SK-N-SH treated with all-trans-retinoic acid at 6 μM for 48 hours (cell line): ENCODE measurements around the gene PCBP3.

Experiments used
- ATAC-seq: fragments of 200-7000 bp; cut with Tn5 transposase; 3 replicates; pipeline ENCODE4 v1.9.1; 2020; ENCODE audit warnings: mild to moderate bottlenecking, moderate library complexity
- ARNTL ChIP-seq: fragments of 450-650 bp; formaldehyde crosslinking; IDR thresholded peaks from 2 replicates; pipeline ENCODE4 v1.5.0; 2020; ENCODE audit warnings: low read depth, mild to moderate bottlenecking, moderate library complexity, borderline replicate concordance
- BACH2 ChIP-seq: fragments of 250-450 bp; sonication (Bioruptor Pico); IDR thresholded peaks from 2 replicates; pipeline ENCODE4 v1.9.0; 2021; ENCODE audit warnings: mild to moderate bottlenecking, borderline replicate concordance
- CSDC2 ChIP-seq: fragments of 250-450 bp; sonication (Bioruptor Pico); IDR thresholded peaks from 2 replicates; pipeline ENCODE4 v1.5.0; 2020; ENCODE audit warnings: mild to moderate bottlenecking, moderate library complexity
- ESRRG ChIP-seq: fragments of 250-450 bp; sonication (Bioruptor Pico); IDR thresholded peaks from 2 replicates; pipeline ENCODE4 v1.6.1; 2021; ENCODE audit warnings: mild to moderate bottlenecking
- ISL1 ChIP-seq: fragments of 250-450 bp; sonication (Bioruptor Pico); IDR thresholded peaks from 2 replicates; pipeline ENCODE4 v2.1.2; 2022; ENCODE audit warnings: mild to moderate bottlenecking, moderate library complexity
- PATZ1 ChIP-seq: fragments of 250-450 bp; sonication (Bioruptor Pico); IDR thresholded peaks from 2 replicates; pipeline ENCODE4 v1.8.0; 2020; ENCODE audit warnings: mild to moderate bottlenecking, moderate library complexity, borderline replicate concordance
- PPARA ChIP-seq: fragments of 250-450 bp; sonication (Bioruptor Pico); IDR thresholded peaks from 2 replicates; pipeline ENCODE4 v1.5.0; 2020; ENCODE audit warnings: mild to moderate bottlenecking, borderline replicate concordance
- RARB ChIP-seq: fragments of 250-450 bp; sonication (Bioruptor Pico); IDR thresholded peaks from 2 replicates; pipeline ENCODE4 v1.8.0; 2021; ENCODE audit warnings: mild to moderate bottlenecking, moderate library complexity
- TCF4 ChIP-seq: fragments of 250-450 bp; sonication (Bioruptor Pico); IDR thresholded peaks from 2 replicates; pipeline ENCODE4 v1.8.0; 2021; ENCODE audit warnings: mild to moderate bottlenecking, moderate library complexity, borderline replicate concordance
- TOX ChIP-seq: fragments of 250-450 bp; sonication (Bioruptor Pico); IDR thresholded peaks from 2 replicates; pipeline ENCODE4 v1.8.0; 2021; ENCODE audit warnings: mild to moderate bottlenecking, moderate library complexity, borderline replicate concordance
- ZC3H10 ChIP-seq: fragments of 250-450 bp; sonication (Bioruptor Pico); IDR thresholded peaks from 2 replicates; pipeline ENCODE4 v1.5.1; 2021; ENCODE audit warnings: mild to moderate bottlenecking, moderate library complexity
- ZNF565 ChIP-seq: fragments of 450-650 bp; formaldehyde crosslinking; conservative IDR thresholded peaks from 2 replicates; pipeline ENCODE4 v1.5.0; 2020; ENCODE audit warnings: low read depth, mild to moderate bottlenecking, moderate library complexity
- ZNF70 ChIP-seq: fragments of 450-650 bp; formaldehyde crosslinking; IDR thresholded peaks from 2 replicates; pipeline ENCODE4 v1.5.0; 2020; ENCODE audit warnings: mild to moderate bottlenecking, moderate library complexity
- TF ChIP-seq, protein P1 (sequence below): fragments of 250-450 bp; sonication (Bioruptor Pico); IDR thresholded peaks from 2 replicates; pipeline ENCODE4 v1.5.1; 2021; ENCODE audit warnings: mild to moderate bottlenecking, moderate library complexity
- TF ChIP-seq, protein P2 (sequence below): fragments of 250-450 bp; sonication (Bioruptor Pico); IDR thresholded peaks from 2 replicates; pipeline ENCODE4 v1.5.0; 2020; ENCODE audit warnings: mild to moderate bottlenecking, moderate library complexity

PCBP3 gene

DNA sequence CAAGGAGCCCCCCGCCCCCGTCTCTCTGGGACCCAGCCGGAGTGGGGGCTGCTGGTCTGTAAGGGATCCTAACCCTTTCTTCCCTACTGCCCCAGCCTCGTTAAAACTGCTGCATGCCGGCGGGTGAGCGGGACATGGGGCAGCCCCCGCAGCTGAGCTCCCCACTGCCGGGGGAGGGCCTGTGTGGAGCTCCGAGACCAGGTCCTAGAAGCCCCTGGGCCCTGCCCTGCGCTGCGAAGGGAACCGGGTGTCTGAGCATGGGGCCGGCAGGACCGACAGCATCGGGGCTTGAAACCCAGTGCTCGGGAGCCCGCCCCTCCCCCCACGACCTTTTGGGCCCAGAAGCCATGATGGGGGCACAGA, 328.8 kb downstream of the PCBP3 start:
- TF ChIP-seq PPARA, result no peak
- TF ChIP-seq ISL1 (CRISPR knock-in tag), result no peak
- no peak for TF ChIP-seq PATZ1 (CRISPR knock-in tag)
- TF ChIP-seq BACH2 (CRISPR knock-in tag), result no peak
- TF ChIP-seq, protein P1, sequence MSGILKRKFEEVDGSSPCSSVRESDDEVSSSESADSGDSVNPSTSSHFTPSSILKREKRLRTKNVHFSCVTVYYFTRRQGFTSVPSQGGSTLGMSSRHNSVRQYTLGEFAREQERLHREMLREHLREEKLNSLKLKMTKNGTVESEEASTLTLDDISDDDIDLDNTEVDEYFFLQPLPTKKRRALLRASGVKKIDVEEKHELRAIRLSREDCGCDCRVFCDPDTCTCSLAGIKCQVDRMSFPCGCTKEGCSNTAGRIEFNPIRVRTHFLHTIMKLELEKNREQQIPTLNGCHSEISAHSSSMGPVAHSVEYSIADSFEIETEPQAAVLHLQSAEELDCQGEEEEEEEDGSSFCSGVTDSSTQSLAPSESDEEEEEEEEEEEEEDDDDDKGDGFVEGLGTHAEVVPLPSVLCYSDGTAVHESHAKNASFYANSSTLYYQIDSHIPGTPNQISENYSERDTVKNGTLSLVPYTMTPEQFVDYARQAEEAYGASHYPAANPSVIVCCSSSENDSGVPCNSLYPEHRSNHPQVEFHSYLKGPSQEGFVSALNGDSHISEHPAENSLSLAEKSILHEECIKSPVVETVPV (CRISPR knock-in tag), result no peak
- TF ChIP-seq ZC3H10, result no peak
- TF ChIP-seq ESRRG (CRISPR knock-in tag), result no peak
- TF ChIP-seq ZNF565, result no peak
- TF ChIP-seq ZNF70 (CRISPR knock-in tag), result no peak
- TF ChIP-seq TOX (CRISPR knock-in tag), result no peak
- no peak for TF ChIP-seq RARB (CRISPR knock-in tag)
- no peak for TF ChIP-seq ARNTL (CRISPR knock-in tag)
- TF ChIP-seq TCF4 (CRISPR knock-in tag), result no peak
- TF ChIP-seq CSDC2 (CRISPR knock-in tag), result no peak
- ATAC-seq, result no peak

- TF ChIP-seq, protein P2, sequence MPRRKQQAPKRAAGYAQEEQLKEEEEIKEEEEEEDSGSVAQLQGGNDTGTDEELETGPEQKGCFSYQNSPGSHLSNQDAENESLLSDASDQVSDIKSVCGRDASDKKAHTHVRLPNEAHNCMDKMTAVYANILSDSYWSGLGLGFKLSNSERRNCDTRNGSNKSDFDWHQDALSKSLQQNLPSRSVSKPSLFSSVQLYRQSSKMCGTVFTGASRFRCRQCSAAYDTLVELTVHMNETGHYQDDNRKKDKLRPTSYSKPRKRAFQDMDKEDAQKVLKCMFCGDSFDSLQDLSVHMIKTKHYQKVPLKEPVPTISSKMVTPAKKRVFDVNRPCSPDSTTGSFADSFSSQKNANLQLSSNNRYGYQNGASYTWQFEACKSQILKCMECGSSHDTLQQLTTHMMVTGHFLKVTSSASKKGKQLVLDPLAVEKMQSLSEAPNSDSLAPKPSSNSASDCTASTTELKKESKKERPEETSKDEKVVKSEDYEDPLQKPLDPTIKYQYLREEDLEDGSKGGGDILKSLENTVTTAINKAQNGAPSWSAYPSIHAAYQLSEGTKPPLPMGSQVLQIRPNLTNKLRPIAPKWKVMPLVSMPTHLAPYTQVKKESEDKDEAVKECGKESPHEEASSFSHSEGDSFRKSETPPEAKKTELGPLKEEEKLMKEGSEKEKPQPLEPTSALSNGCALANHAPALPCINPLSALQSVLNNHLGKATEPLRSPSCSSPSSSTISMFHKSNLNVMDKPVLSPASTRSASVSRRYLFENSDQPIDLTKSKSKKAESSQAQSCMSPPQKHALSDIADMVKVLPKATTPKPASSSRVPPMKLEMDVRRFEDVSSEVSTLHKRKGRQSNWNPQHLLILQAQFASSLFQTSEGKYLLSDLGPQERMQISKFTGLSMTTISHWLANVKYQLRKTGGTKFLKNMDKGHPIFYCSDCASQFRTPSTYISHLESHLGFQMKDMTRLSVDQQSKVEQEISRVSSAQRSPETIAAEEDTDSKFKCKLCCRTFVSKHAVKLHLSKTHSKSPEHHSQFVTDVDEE (CRISPR knock-in tag), result 0 out of 2 replicates have a peak, but pooled peaks have one; percentile 31
- TF ChIP-seq BACH2 (CRISPR knock-in tag), result no peak
- ATAC-seq, result peak; percentile 40
These were observed 329.4 kb downstream of the PCBP3 start for GRCh38 chr21:45972716-45973474.

DNA sequence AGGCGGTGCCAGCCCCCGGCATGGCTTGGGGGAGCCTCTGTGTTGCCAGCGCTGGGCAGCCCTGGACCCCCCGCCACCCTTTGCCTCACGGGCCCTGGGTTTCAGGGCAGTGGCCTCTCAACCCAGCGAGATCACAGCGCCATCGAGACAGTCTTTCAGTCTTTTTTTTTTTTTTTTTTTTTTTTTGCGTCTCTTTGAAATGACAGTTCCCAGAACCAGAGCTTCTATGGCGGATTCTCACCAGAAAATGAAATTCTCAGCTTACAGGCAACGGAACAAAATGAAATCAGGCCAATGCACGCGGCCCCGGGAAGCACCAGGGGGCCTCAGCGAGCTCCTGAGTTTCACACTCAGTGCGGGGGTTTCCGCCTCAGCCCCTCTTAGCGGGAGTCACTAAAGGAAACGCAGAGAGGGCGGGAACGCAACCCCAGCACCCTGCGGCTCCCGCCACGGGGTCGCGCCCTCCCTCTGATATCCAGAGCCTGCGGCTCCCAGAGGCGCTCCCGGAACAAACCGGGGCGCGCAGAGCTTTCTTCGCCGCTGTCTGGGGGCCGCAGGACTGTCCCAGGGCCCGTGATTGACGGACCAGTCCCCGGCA, 330.0 kb downstream of the PCBP3 start:
- peak; percentile 50 for ATAC-seq
- 0 out of 2 replicates have a peak, but pooled peaks have one; percentile 35 for TF ChIP-seq PATZ1 (CRISPR knock-in tag)
- TF ChIP-seq, protein P1 (CRISPR knock-in tag), result no peak; the same call in 1 of the 2 replicates
